Measurements from ENCODE around the gene SLC39A8. TPM values are rescaled to one million over a fixed set of nuclear protein-coding genes. Genes with fewer than 3 reads are reported as not detected.

Gene SLC39A8
- polyA plus RNA-seq, 1 of the 3 experiments (the other 2 are of a cell fraction), result 1.5 TPM

GRCh38 chr4:102218656-102219055 is 126.6 kb downstream of the SLC39A8 start:
- Histone ChIP-seq H3K9me3 (no peaks in the 10 kb centered on the region), H4K20me1 (ENCODE audit: insufficient read depth) (no peaks in the 10 kb centered on the region), H3K9ac (no peak overlapping the region), H3K27me3 (ENCODE audit: insufficient read depth) (no peaks in the 10 kb centered on the region), H3K4me3 (ENCODE audit: low read depth in 2 of 2, low read length in 1 of 2) (no peak overlapping the region), H3K36me3 (replicated peaks in 1 of 2; ENCODE audit: control insufficient read depth in 1 of 2, insufficient read depth in 2 of 2, low read length in 1 of 2) (no peaks in the 10 kb centered on the region), H3K4me1 (ENCODE audit: control insufficient read depth in 1 of 2, insufficient read depth in 2 of 2, low read depth in 1 of 2, low read length in 1 of 2) (no peaks in the 10 kb centered on the region; a peak in 1 of 4 replicates), H2AFZ (ENCODE audit: low read depth) (no peak overlapping the region), H3K27ac (ENCODE audit: low read depth in 2 of 2, low read length in 1 of 2) (no peak overlapping the region), H3K79me2 (ENCODE audit: insufficient read depth) (no peaks in the 10 kb centered on the region), H3F3A (replicated peaks; ENCODE audit: insufficient read depth) (no peaks in the 10 kb centered on the region), H3K9me2 (no peaks in the 10 kb centered on the region), H3K4me2 (no peak overlapping the region)
- 72% methylated on average over 3 of the region's 3 CpGs for WGBS (ENCODE audit: low lambda C conversion rate)
- no peak for DNase-seq
- CTCF ChIA-PET, result interaction anchor here (1.1 kb wide), 1 partner anchor 39 kb away, joined by 3 read pairs; no protein-coding TSS in a partner anchor
- TF ChIP-seq FOXJ3 (CRISPR knock-in tag; IDR thresholded peaks at IDR 0.05), result no peak
- no peak for TF ChIP-seq IRF3 (IDR thresholded peaks at IDR 0.05; ENCODE audit: low read depth, low read length)
- no peak for TF ChIP-seq FOSL2 (IDR thresholded peaks at IDR 0.05; ENCODE audit: borderline replicate concordance, low read depth)
- TF ChIP-seq NFIC (IDR thresholded peaks at IDR 0.05; ENCODE audit: borderline replicate concordance), result no peak
- no peak for TF ChIP-seq RAD21 (IDR thresholded peaks at IDR 0.05; ENCODE audit: low read length)
- TF ChIP-seq RXRA (IDR thresholded peaks at IDR 0.05; ENCODE audit: borderline replicate concordance, low read depth), result no peak
- TF ChIP-seq PBX3 (IDR thresholded peaks at IDR 0.05), result no peak
- TF ChIP-seq EP300 (IDR thresholded peaks at IDR 0.05; ENCODE audit: borderline replicate concordance in 1 of 2, low read depth in 1 of 2, low read length in 1 of 2), result no peak
- no peak for TF ChIP-seq MAX (IDR thresholded peaks at IDR 0.05; ENCODE audit: low read depth)
- TF ChIP-seq POLR2AphosphoS5 (IDR thresholded peaks at IDR 0.05; ENCODE audit: low read depth, low read length), result no peak
- TF ChIP-seq GABPA (IDR thresholded peaks at IDR 0.05; ENCODE audit: low read depth), result no peak
- no peak for TF ChIP-seq JUND (IDR thresholded peaks at IDR 0.05)
- no peak for TF ChIP-seq CHD2 (IDR thresholded peaks at IDR 0.05; ENCODE audit: low read length, partially characterized antibody)
- no peak for TF ChIP-seq ELF1 (IDR thresholded peaks at IDR 0.05)
- no peak for TF ChIP-seq USF2 (IDR thresholded peaks at IDR 0.05; ENCODE audit: borderline replicate concordance, low read depth, low read length)
- TF ChIP-seq CTCF (IDR thresholded peaks at IDR 0.05), result no peak
- POLR2A ChIA-PET, result no interaction called here
